ENCODE measurements around the gene P2RY4. TPM values are rescaled to one million over a fixed set of nuclear protein-coding genes. Genes with fewer than 3 reads are reported as not detected.

The P2RY4 gene
- total and polyA plus RNA-seq, 2 of the 8 experiments (the other 6 are each of a cell fraction or from before 2014, with no cell fraction given): 0.38 TPM; not detected in 1

GRCh38 chrX:70254909-70255308, 5.1 kb downstream of the P2RY4 start:
- no peaks in the 10 kb centered on the region for H4K20me1 ChIP-seq (replicated peaks in 1 of 2; ENCODE audit: control insufficient read depth in 1 of 2, insufficient read depth in 2 of 2, low read length in 2 of 2)
- no peak overlapping the region for H4K5ac ChIP-seq (ENCODE audit: insufficient read length, low read depth, low read length)
- H3K23ac ChIP-seq (ENCODE audit: insufficient read length): no peak overlapping the region
- no peak overlapping the region for H3K4me3 ChIP-seq (ENCODE audit: extremely low read depth in 1 of 4, insufficient read depth in 2 of 4, low read depth in 3 of 4, low read length in 4 of 4)
- no peaks in the 10 kb centered on the region for H3K79me2 ChIP-seq (ENCODE audit: control insufficient read depth in 1 of 2, insufficient read depth in 2 of 2, low read length in 2 of 2)
- no peak overlapping the region for H3K27ac ChIP-seq (ENCODE audit: low read depth, low read length)
- H2AFZ ChIP-seq (ENCODE audit: low read length): no peak overlapping the region
- no peak overlapping the region for H2BK120ac ChIP-seq (replicated peaks; ENCODE audit: low read depth, low read length)
- no peak overlapping the region for H2BK15ac ChIP-seq (ENCODE audit: low read length)
- POLR2A ChIA-PET (ENCODE audit: partially characterized antibody): no interaction called here
- CTCF ChIA-PET (ENCODE audit: partially characterized antibody): no interaction called here
- H3K23me2 ChIP-seq (ENCODE audit: low read depth, low read length): no peaks in the 10 kb centered on the region
- no peaks in the 10 kb centered on the region for H3K9me3 ChIP-seq (ENCODE audit: insufficient read depth in 2 of 2, low read depth in 1 of 2, low read length in 1 of 2)
- no peak overlapping the region for H3K9ac ChIP-seq (replicated peaks in 1 of 4; ENCODE audit: extremely low read depth in 1 of 4, low read depth in 3 of 4, low read length in 3 of 4)
- H2AK5ac ChIP-seq (ENCODE audit: low read depth, low read length): no peak overlapping the region
- H2BK20ac ChIP-seq (ENCODE audit: low read length): no peak overlapping the region
- H3K36me3 ChIP-seq (ENCODE audit: control insufficient read depth in 2 of 4, insufficient read depth in 4 of 4, low read length in 3 of 4): no peaks in the 10 kb centered on the region
- H3K27me3 ChIP-seq (replicated peaks in 1 of 4; ENCODE audit: control insufficient read depth in 3 of 4, extremely low read depth in 1 of 4, insufficient read depth in 3 of 4, low read length in 3 of 4): no peaks in the 10 kb centered on the region
- H3K4me1 ChIP-seq (replicated peaks in 1 of 4; ENCODE audit: control insufficient read depth in 3 of 4, insufficient read depth in 4 of 4, low read length in 3 of 4): no peaks in the 10 kb centered on the region
- no peak overlapping the region for H4K91ac ChIP-seq (replicated peaks; ENCODE audit: insufficient read length, low read length)
- no peak for DNase-seq (ENCODE audit: low read depth in 1 of 2, low spot score in 2 of 2)
- no peak overlapping the region for H2BK5ac ChIP-seq (ENCODE audit: low read depth, low read length)
- no peak overlapping the region for H2BK12ac ChIP-seq (ENCODE audit: low read depth, low read length)
- no peak overlapping the region for H3K14ac ChIP-seq (ENCODE audit: insufficient read length)
- 97% methylated on average over 2 of the region's 3 CpGs; no CpG with 5 or more reads in 1 of the 2 experiments for WGBS, 2 experiments (ENCODE audit: extremely low coverage in 1 of 2, insufficient coverage in 1 of 2, insufficient read length in 1 of 2, insufficient replicate concordance in 2 of 2, low coverage in 1 of 2, low lambda C conversion rate in 2 of 2, missing lambda C conversion rate in 1 of 2)
- H3K4me2 ChIP-seq (ENCODE audit: insufficient read depth in 1 of 2, low read depth in 2 of 2, low read length in 2 of 2): no peak overlapping the region
- H3K4ac ChIP-seq (replicated peaks; ENCODE audit: insufficient read length, low read depth, low read length): no peak overlapping the region
- no peak overlapping the region for H4K8ac ChIP-seq (ENCODE audit: extremely low read depth, insufficient read depth, low read length)
- FAIRE-seq: no peak
- H3K56ac ChIP-seq (replicated peaks; ENCODE audit: insufficient read length, low read depth, low read length): no peak overlapping the region
- no peaks in the 10 kb centered on the region for H3K79me1 ChIP-seq (ENCODE audit: low read depth, low read length)
- H3K18ac ChIP-seq (ENCODE audit: extremely low read depth, low read length): no peak overlapping the region
- TF ChIP-seq, protein P1, sequence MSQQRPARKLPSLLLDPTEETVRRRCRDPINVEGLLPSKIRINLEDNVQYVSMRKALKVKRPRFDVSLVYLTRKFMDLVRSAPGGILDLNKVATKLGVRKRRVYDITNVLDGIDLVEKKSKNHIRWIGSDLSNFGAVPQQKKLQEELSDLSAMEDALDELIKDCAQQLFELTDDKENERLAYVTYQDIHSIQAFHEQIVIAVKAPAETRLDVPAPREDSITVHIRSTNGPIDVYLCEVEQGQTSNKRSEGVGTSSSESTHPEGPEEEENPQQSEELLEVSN (IDR thresholded peaks at IDR 0.05): no peak
- no peak for TF ChIP-seq SIX5 (IDR thresholded peaks at IDR 0.05; ENCODE audit: low read depth, low read length)
- no peak for TF ChIP-seq CTCF (IDR thresholded peaks at IDR 0.05; ENCODE audit: control extremely low read depth in 1 of 3, insufficient read depth in 1 of 3, low read depth in 1 of 3, low read length in 3 of 3)
- TF ChIP-seq JUN (IDR thresholded peaks at IDR 0.05; ENCODE audit: low read depth, low read length): no peak
- TF ChIP-seq EGR1 (IDR thresholded peaks at IDR 0.05; ENCODE audit: borderline replicate concordance, low read depth, low read length): no peak
- no peak for TF ChIP-seq EP300 (IDR thresholded peaks at IDR 0.05; ENCODE audit: borderline replicate concordance in 1 of 2, low read depth in 2 of 2, low read length in 2 of 2)
- TF ChIP-seq TEAD4 (IDR thresholded peaks at IDR 0.05; ENCODE audit: low read depth, low read length): no peak
- TF ChIP-seq KDM4A (IDR thresholded peaks at IDR 0.05; ENCODE audit: low read depth, low read length, severe bottlenecking): no peak
- no peak for TF ChIP-seq SP2 (IDR thresholded peaks at IDR 0.05; ENCODE audit: low read length)
- TF ChIP-seq, protein P2, sequence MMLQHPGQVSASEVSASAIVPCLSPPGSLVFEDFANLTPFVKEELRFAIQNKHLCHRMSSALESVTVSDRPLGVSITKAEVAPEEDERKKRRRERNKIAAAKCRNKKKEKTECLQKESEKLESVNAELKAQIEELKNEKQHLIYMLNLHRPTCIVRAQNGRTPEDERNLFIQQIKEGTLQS (IDR thresholded peaks at IDR 0.05; ENCODE audit: insufficient read depth, low read depth, low read length): no peak
- TF ChIP-seq CBX8 (IDR thresholded peaks at IDR 0.05; ENCODE audit: borderline replicate concordance, low read depth, low read length): no peak
